HCT116 (cell line): ENCODE results near the gene CCDC192.

Experiments used
- ELF1 ChIP-seq: IDR thresholded peaks from 2 replicates; pipeline ENCODE4 v1.6.1; 2012; ENCODE audit warnings: low read depth, borderline replicate concordance
- EZH2 ChIP-seq: fragments of 200-600 bp; sonication (generic); IDR thresholded peaks from 2 replicates; pipeline ENCODE4 v1.6.1; 2017; ENCODE audit warnings: antibody characterized with exemption, mixed run types
- EZH2phosphoT487 ChIP-seq: fragments of 200-600 bp; IDR thresholded peaks from 2 replicates; pipeline ENCODE4 v1.6.1; 2018; ENCODE audit warnings: antibody characterized with exemption, borderline replicate concordance
- JUND ChIP-seq: IDR thresholded peaks from 2 replicates; pipeline ENCODE4 v1.6.1; 2012
- POLR2A ChIP-seq: IDR thresholded peaks from 2 replicates; pipeline ENCODE4 v1.7.0; 2011; ENCODE audit warnings: borderline replicate concordance; ENCODE audit not compliant: insufficient read depth, insufficient read length; ENCODE audit errors: extremely low read depth
- POLR2AphosphoS5 ChIP-seq: IDR thresholded peaks from 2 replicates; pipeline ENCODE4 v1.6.1; 2011; ENCODE audit warnings: mild to moderate bottlenecking, low read depth, low read length, moderate library complexity
- RAD21 ChIP-seq: IDR thresholded peaks from 2 replicates; pipeline ENCODE4 v1.6.1; 2012; ENCODE audit warnings: low read depth, mild to moderate bottlenecking
- SIN3A ChIP-seq: IDR thresholded peaks from 2 replicates; pipeline ENCODE4 v1.6.1; 2012; ENCODE audit warnings: low read depth
- YY1 ChIP-seq: IDR thresholded peaks from 2 replicates; pipeline ENCODE4 v1.6.1; 2011; ENCODE audit warnings: low read length, low read depth, moderate library complexity, mild to moderate bottlenecking; ENCODE audit not compliant: insufficient replicate concordance; ENCODE audit errors: extremely low read depth
- ZNF274 ChIP-seq: fragments of 200-500 bp; sonication (Bioruptor generic); IDR thresholded peaks from 2 replicates; pipeline ENCODE4 v1.6.1; 2014; ENCODE audit warnings: mild to moderate bottlenecking, low read depth, low read length, inconsistent platforms
- TF ChIP-seq, protein P1 (sequence below): IDR thresholded peaks from 2 replicates; pipeline ENCODE4 v1.6.1; 2012
- TF ChIP-seq, protein P2 (sequence below), 3 experiments: fragments of 200-600 bp in 1 of 3; sonication (generic) in 1 of 3; IDR thresholded peaks in 2 of 3; conservative IDR thresholded peaks in 1 of 3; 2 replicates each; pipeline ENCODE4 v1.5.1; 2012 to 2017; ENCODE audit warnings: low read depth in 2 of 3, low read length in 2 of 3, antibody characterized with exemption in 1 of 3, borderline replicate concordance in 1 of 3, control low read depth in 1 of 3, mild to moderate bottlenecking in 1 of 3, mixed read lengths in 1 of 3, mixed run types in 1 of 3, moderate library complexity in 1 of 3; ENCODE audit not compliant: insufficient read depth in 1 of 3
- TF ChIP-seq, protein P3 (sequence below): IDR thresholded peaks from 2 replicates; pipeline ENCODE4 v1.6.1; 2012

DNA sequence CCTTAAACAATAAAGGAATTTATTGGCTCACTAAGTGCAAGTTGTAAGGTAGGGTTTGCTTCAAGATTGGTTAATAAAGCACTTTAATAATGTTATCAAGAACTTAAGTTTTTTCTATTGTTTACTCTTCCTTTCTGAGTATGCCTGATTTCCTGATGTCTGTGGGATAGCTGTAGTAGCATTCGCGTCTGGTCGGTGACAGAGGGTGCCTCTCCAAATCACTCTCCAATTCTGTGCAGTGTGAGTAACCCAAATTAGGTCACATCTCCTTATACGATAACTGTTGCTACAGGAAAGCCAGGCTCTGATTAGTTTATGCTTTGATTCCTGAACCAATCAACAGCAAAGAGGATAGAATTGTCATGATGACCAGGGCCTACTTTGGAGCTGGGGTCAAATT is 90.7 kb downstream of the CCDC192 start:
- TF ChIP-seq ZNF274 (no peak), RAD21 (no peak), EZH2 (no peak), YY1 (no peak), POLR2AphosphoS5 (no peak), ELF1 (no peak), POLR2A (no peak), EZH2phosphoT487 (no peak), JUND (no peak), SIN3A (no peak)
- TF ChIP-seq, protein P1, sequence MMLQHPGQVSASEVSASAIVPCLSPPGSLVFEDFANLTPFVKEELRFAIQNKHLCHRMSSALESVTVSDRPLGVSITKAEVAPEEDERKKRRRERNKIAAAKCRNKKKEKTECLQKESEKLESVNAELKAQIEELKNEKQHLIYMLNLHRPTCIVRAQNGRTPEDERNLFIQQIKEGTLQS = no peak
- TF ChIP-seq, protein P2, sequence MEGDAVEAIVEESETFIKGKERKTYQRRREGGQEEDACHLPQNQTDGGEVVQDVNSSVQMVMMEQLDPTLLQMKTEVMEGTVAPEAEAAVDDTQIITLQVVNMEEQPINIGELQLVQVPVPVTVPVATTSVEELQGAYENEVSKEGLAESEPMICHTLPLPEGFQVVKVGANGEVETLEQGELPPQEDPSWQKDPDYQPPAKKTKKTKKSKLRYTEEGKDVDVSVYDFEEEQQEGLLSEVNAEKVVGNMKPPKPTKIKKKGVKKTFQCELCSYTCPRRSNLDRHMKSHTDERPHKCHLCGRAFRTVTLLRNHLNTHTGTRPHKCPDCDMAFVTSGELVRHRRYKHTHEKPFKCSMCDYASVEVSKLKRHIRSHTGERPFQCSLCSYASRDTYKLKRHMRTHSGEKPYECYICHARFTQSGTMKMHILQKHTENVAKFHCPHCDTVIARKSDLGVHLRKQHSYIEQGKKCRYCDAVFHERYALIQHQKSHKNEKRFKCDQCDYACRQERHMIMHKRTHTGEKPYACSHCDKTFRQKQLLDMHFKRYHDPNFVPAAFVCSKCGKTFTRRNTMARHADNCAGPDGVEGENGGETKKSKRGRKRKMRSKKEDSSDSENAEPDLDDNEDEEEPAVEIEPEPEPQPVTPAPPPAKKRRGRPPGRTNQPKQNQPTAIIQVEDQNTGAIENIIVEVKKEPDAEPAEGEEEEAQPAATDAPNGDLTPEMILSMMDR (IDR thresholded peaks at IDR 0.05 in 2 of 3, conservative IDR thresholded peaks at IDR 0.05 in 1 of 3; ENCODE audit: borderline replicate concordance in 1 of 3, insufficient read depth in 1 of 3, low read depth in 2 of 3, low read length in 2 of 3) = no peak
- TF ChIP-seq, protein P3, sequence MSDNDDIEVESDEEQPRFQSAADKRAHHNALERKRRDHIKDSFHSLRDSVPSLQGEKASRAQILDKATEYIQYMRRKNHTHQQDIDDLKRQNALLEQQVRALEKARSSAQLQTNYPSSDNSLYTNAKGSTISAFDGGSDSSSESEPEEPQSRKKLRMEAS = no peak
